ENCODE data around the gene PTGES3L. TPM values are rescaled to one million over a fixed set of nuclear protein-coding genes. Genes with fewer than 3 reads are reported as not detected.
"Not testable (repeated sequence)": the region's sequence is repeated elsewhere in the genome, so short reads cannot be mapped to it uniquely, and the experiment has no call there.

Gene PTGES3L
- total RNA-seq, 5 donors from 2014 or later (not counting 1 experiment from before 2014, with no cell fraction given), result 0.25 to 0.44 (median 0.41) TPM; not detected in 2

DNA sequence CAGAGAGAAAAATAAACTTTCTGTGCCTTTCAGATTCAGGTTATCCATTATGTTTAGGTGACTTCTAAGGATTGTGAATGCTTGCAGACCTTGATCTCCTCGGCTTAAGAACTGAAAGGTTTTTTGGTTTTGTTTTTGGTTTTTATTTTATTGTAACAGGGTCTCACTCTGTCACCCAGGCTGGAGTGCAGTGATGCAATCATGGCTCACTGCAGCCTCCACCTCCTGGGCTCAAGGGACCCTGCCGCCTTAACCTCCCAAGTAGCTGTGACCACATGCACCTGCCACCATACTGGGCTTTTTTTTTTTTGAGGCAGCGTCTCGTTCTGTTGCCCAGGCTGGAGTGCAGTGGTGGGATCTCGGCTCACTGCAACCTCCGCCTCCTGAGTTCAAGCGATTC is 56.4 kb downstream of the PTGES3L start:
- H3K4me3 Mint-ChIP-seq; DNase-seq; CTCF ChIA-PET; H3K27me3 ChIP-seq (replicated peaks in 1 of 2; ENCODE audit: control insufficient read depth in 2 of 2, extremely low read depth in 1 of 2, insufficient read depth in 2 of 2, low read length in 1 of 2); H3K4me3 ChIP-seq (ENCODE audit: control insufficient read depth in 1 of 2, extremely low read depth in 1 of 2, low read length in 1 of 2); H3K36me3 ChIP-seq (ENCODE audit: control insufficient read depth in 2 of 2, extremely low read depth in 1 of 2, insufficient read depth in 1 of 2, low read length in 1 of 2); H3K27ac Mint-ChIP-seq; H3K9me3 ChIP-seq; POLR2A ChIA-PET; H3K36me3 Mint-ChIP-seq; ATAC-seq (replicated peaks in 1 of 4); H3K9me3 Mint-ChIP-seq; H3K27ac ChIP-seq (ENCODE audit: low read length); H3K4me1 ChIP-seq (ENCODE audit: control insufficient read depth in 1 of 2, extremely low read depth in 1 of 2, insufficient read depth in 2 of 2, low read length in 2 of 2); H3K4me1 Mint-ChIP-seq: not testable (repeated sequence)
- H3K27me3 Mint-ChIP-seq, result peaks cover 4 to 15% of the 10 kb centered on the region in 2 donors
- no CpG with 5 or more reads among the region's 7 CpGs for WGBS (ENCODE audit: insufficient coverage)

DNA sequence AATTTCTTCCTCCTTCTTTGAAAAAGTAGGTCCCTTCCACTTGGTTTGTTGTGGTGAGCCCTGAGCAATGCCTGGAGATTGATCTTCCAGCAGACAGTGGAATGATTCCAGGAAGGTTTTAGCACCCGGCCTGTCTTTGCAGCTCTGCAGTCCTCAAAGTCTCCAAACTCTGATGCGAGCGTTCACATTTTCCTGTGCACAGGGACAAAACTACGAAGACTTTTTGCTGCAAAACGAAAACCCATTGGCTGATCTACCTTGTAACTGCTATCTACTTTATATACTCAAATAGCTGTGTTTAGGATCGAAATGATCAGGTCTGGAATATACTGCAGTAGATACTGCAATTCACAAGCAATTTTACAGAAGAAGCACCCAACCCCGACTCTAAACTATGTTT is 57.6 kb downstream of the PTGES3L start:
- 71% methylated on average over 1 of the region's 7 CpGs for WGBS (ENCODE audit: insufficient coverage)
- Histone ChIP-seq H3K9me3 (no peaks in the 10 kb centered on the region), H3K27ac (ENCODE audit: low read length) (no peak overlapping the region), H3K4me3 (ENCODE audit: control insufficient read depth in 1 of 2, extremely low read depth in 1 of 2, low read length in 1 of 2) (no peak overlapping the region), H3K4me1 (ENCODE audit: control insufficient read depth in 1 of 2, extremely low read depth in 1 of 2, insufficient read depth in 2 of 2, low read length in 2 of 2) (no peaks in the 10 kb centered on the region), H3K27me3 (replicated peaks in 1 of 2; ENCODE audit: control insufficient read depth in 2 of 2, extremely low read depth in 1 of 2, insufficient read depth in 2 of 2, low read length in 1 of 2) (peaks cover 0 to 6% of the 10 kb centered on the region in 2 experiments), H3K36me3 (ENCODE audit: control insufficient read depth in 2 of 2, extremely low read depth in 1 of 2, insufficient read depth in 1 of 2, low read length in 1 of 2) (no peaks in the 10 kb centered on the region)
- Mint-ChIP-seq H3K27ac (no peak overlapping the region), H3K4me1 (peaks cover 0 to 6% (median 2%) of the 10 kb centered on the region in 3 donors), H3K27me3 (peaks cover 4 to 15% of the 10 kb centered on the region in 2 donors), H3K36me3 (no peaks in the 10 kb centered on the region), H3K9me3 (no peaks in the 10 kb centered on the region), H3K4me3 (no peak overlapping the region)
- DNase-seq, result no peak
- POLR2A ChIA-PET, result no interaction called here
- CTCF ChIA-PET, result no interaction called here
- ATAC-seq (replicated peaks in 1 of 4), result no peak

DNA sequence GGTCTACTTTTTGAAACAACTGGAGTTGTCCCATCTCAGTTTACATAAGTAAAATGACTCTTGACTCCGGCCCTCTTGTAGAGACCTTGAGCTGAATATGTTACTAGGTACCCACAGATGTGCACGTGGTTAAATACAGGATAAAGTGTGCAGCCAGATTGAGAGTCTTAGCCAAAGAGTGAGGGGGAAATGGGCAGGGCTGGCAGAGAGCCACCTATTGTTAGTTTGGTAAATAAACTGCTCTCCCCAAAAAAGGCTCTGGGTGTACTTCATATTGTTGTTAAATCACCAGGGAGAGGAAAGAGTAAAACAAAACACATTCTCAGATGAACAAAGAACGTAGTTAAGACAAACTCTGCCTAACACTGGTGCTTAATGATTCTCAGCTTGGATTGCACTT is 59.0 kb downstream of the PTGES3L start:
- ChIA-PET POLR2A (no interaction called here), CTCF (interaction anchor here in 1 of 2 donors (0.6 kb wide), 1 partner anchor 755 kb away, joined by 5 read pairs; no protein-coding TSS in a partner anchor)
- WGBS (ENCODE audit: insufficient coverage), result 33% methylated on average over 1 of the region's 3 CpGs
- peaks cover 0 to 6% (median 2%) of the 10 kb centered on the region in 3 donors for H3K4me1 Mint-ChIP-seq
- H3K27ac Mint-ChIP-seq, result no peak overlapping the region
- no peaks in the 10 kb centered on the region for H3K4me1 ChIP-seq (ENCODE audit: control insufficient read depth in 1 of 2, extremely low read depth in 1 of 2, insufficient read depth in 2 of 2, low read length in 2 of 2)
- H3K9me3 ChIP-seq, result no peaks in the 10 kb centered on the region
- no peaks in the 10 kb centered on the region for H3K36me3 ChIP-seq (ENCODE audit: control insufficient read depth in 2 of 2, extremely low read depth in 1 of 2, insufficient read depth in 1 of 2, low read length in 1 of 2)
- no peak for DNase-seq
- no peak overlapping the region for H3K27ac ChIP-seq (ENCODE audit: low read length)
- no peak overlapping the region for H3K4me3 ChIP-seq (ENCODE audit: control insufficient read depth in 1 of 2, extremely low read depth in 1 of 2, low read length in 1 of 2)
- H3K27me3 Mint-ChIP-seq, result peaks cover 4 to 15% of the 10 kb centered on the region in 2 donors
- ATAC-seq (replicated peaks in 1 of 4), result no peak
- H3K27me3 ChIP-seq (replicated peaks in 1 of 2; ENCODE audit: control insufficient read depth in 2 of 2, extremely low read depth in 1 of 2, insufficient read depth in 2 of 2, low read length in 1 of 2), result peaks cover 0 to 6% of the 10 kb centered on the region in 2 experiments
- H3K36me3 Mint-ChIP-seq, result no peaks in the 10 kb centered on the region
- H3K4me3 Mint-ChIP-seq, result no peak overlapping the region
- no peaks in the 10 kb centered on the region for H3K9me3 Mint-ChIP-seq

DNA sequence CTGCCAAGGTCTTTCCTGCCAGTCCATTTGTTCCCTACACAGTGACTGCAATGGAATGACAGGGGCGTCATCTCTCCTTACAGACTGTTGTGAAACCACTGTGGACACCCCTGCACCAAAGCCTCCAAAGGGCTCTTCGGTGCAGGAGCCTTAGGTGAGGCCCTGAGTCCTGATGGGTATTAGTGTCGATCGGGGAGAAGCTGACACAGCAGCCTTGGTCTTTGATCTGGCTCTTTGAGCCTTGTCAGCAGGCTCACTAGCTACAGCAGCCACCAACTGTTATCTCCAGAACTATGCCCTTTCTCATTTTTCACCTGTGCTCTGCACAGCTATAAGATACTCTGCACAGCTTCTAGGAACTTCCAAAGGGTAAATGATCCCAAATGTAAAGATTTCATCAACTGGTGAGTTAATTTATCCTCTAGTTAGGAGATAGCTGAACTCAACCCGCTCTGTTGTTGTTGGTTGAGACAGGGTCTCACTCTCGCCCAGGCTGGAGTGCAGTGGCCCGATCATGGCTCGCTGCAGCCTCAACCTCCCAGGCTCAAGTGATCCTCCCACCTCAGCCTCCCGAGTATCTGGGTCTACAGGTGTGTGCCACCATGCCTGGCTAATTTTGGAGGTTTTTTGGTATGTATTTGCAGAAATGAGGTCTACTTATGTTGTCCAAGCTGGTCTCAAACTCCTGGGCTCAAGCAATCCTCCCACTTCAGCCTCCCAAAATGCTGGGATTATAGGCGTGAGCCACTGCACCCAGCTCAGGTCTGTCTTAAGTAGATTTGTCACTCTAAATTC is 59.6 kb downstream of the PTGES3L start:
- POLR2A ChIA-PET, result no interaction called here

DNA sequence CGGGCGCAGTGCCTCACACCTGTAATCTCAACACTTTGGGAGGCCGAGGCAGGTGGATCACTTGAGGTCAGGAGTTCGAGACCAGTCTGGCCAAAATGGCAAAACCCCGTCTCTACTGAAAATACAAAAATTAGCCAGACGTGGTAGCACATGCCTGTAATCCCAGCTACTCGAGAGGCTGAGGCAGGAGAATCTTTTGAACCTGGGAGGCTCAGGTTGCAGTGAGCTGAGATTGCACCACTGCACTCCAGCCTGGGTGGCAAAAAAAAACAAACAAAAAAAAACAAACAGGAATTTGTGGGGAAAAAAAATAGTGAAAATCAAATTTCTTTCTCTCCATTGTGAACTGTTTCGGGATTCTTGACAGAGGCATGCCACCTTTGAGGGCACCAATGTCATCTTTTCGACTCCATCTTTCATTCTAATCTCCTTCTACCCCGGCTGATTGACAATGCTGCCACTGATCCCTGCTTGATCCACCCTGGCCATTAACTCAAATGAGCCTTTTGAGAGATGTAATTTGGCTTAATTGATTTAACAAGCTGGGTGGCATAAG is 60.3 kb downstream of the PTGES3L start:
- H3K27ac ChIP-seq (ENCODE audit: low read length); H3K4me3 ChIP-seq (ENCODE audit: control insufficient read depth in 1 of 2, extremely low read depth in 1 of 2, low read length in 1 of 2); H3K4me3 Mint-ChIP-seq; DNase-seq; H3K9me3 Mint-ChIP-seq; H3K9me3 ChIP-seq; H3K4me1 ChIP-seq (ENCODE audit: control insufficient read depth in 1 of 2, extremely low read depth in 1 of 2, insufficient read depth in 2 of 2, low read length in 2 of 2); H3K36me3 Mint-ChIP-seq; H3K36me3 ChIP-seq (ENCODE audit: control insufficient read depth in 2 of 2, extremely low read depth in 1 of 2, insufficient read depth in 1 of 2, low read length in 1 of 2); ATAC-seq (replicated peaks in 1 of 4); H3K4me1 Mint-ChIP-seq; H3K27me3 ChIP-seq (replicated peaks in 1 of 2; ENCODE audit: control insufficient read depth in 2 of 2, extremely low read depth in 1 of 2, insufficient read depth in 2 of 2, low read length in 1 of 2); CTCF ChIA-PET; H3K27ac Mint-ChIP-seq; POLR2A ChIA-PET: not testable (repeated sequence)
- peaks cover 4 to 15% of the 10 kb centered on the region in 2 donors for H3K27me3 Mint-ChIP-seq
- WGBS (ENCODE audit: insufficient coverage), result 84% methylated on average over 3 of the region's 10 CpGs

More for the DNA sequence above, 59.6 kb downstream of the PTGES3L start:
- Mint-ChIP-seq H3K36me3 (no peaks in the 10 kb centered on the region), H3K4me1 (peaks cover 0 to 6% (median 2%) of the 10 kb centered on the region in 3 donors), H3K4me3 (no peak overlapping the region), H3K9me3 (no peaks in the 10 kb centered on the region), H3K27ac (no peak overlapping the region), H3K27me3 (peaks cover 4 to 15% of the 10 kb centered on the region in 2 donors)
- Histone ChIP-seq H3K27me3 (replicated peaks in 1 of 2; ENCODE audit: control insufficient read depth in 2 of 2, extremely low read depth in 1 of 2, insufficient read depth in 2 of 2, low read length in 1 of 2) (peaks cover 0 to 6% of the 10 kb centered on the region in 2 experiments), H3K4me3 (ENCODE audit: control insufficient read depth in 1 of 2, extremely low read depth in 1 of 2, low read length in 1 of 2) (no peak overlapping the region), H3K4me1 (ENCODE audit: control insufficient read depth in 1 of 2, extremely low read depth in 1 of 2, insufficient read depth in 2 of 2, low read length in 2 of 2) (no peaks in the 10 kb centered on the region), H3K27ac (ENCODE audit: low read length) (no peak overlapping the region), H3K9me3 (no peaks in the 10 kb centered on the region), H3K36me3 (ENCODE audit: control insufficient read depth in 2 of 2, extremely low read depth in 1 of 2, insufficient read depth in 1 of 2, low read length in 1 of 2) (no peaks in the 10 kb centered on the region)
- ATAC-seq (replicated peaks in 1 of 4), result no peak
- CTCF ChIA-PET, result interaction anchor here in 1 of 2 donors (0.6 kb wide), 1 partner anchor 756 kb away, joined by 5 read pairs; no protein-coding TSS in a partner anchor
- WGBS (ENCODE audit: insufficient coverage), result 79% methylated on average over 4 of the region's 10 CpGs
- no peak for DNase-seq

DNA sequence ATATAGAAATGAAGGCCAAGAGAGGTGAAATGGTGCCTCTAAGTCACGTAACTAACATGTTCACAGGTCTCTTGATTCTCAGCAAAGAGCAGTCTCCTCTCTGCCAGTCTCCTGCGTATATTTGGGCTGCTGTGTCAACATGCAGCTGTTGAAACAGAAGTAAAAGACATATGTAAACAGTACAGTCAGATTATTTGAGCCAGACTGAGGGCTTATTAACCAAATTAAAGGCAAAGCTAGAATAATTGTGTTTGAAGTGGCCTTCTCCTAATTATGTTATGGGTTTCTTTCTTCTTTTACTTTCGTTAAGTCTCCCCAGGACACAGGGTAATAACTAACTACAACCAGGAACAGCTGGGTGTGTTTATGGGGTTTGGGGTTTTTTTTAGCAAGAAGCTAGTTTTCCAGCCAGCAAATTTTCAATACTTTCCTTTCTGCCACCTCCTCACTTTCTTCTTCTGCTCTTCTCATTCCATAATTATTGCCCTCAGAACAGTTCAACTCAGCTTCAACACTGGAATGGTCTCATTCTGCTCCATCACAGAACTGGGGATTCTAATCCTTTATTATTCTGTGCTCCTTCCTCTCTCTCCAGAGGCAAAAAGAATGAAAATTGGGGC is 60.9 kb downstream of the PTGES3L start:
- Mint-ChIP-seq H3K4me3 (no peak overlapping the region), H3K36me3 (no peaks in the 10 kb centered on the region), H3K27ac (no peak overlapping the region), H3K27me3 (peaks cover 4 to 15% of the 10 kb centered on the region in 2 donors), H3K9me3 (no peaks in the 10 kb centered on the region), H3K4me1 (peaks cover 0 to 6% (median 0%) of the 10 kb centered on the region in 3 donors)
- Histone ChIP-seq H3K27me3 (replicated peaks in 1 of 2; ENCODE audit: control insufficient read depth in 2 of 2, extremely low read depth in 1 of 2, insufficient read depth in 2 of 2, low read length in 1 of 2) (peaks cover 0 to 6% of the 10 kb centered on the region in 2 experiments), H3K4me1 (ENCODE audit: control insufficient read depth in 1 of 2, extremely low read depth in 1 of 2, insufficient read depth in 2 of 2, low read length in 2 of 2) (no peaks in the 10 kb centered on the region), H3K9me3 (no peaks in the 10 kb centered on the region), H3K27ac (ENCODE audit: low read length) (no peak overlapping the region), H3K4me3 (ENCODE audit: control insufficient read depth in 1 of 2, extremely low read depth in 1 of 2, low read length in 1 of 2) (no peak overlapping the region), H3K36me3 (ENCODE audit: control insufficient read depth in 2 of 2, extremely low read depth in 1 of 2, insufficient read depth in 1 of 2, low read length in 1 of 2) (no peaks in the 10 kb centered on the region)
- ATAC-seq (replicated peaks in 1 of 4) (no peak), DNase-seq (no peak)
- POLR2A ChIA-PET, result no interaction called here
- CTCF ChIA-PET, result interaction anchor here in 1 of 2 donors (0.7 kb wide), 1 partner anchor 200 kb away, joined by 6 read pairs; no protein-coding TSS in a partner anchor
- no CpG with 5 or more reads among the region's 3 CpGs for WGBS (ENCODE audit: insufficient coverage)
